ENCODE measurements around the gene LRTM2.
A peak's percentile ranks its signal among the peaks of the same experiment; 100 is the strongest.

The LRTM2 gene

DNA sequence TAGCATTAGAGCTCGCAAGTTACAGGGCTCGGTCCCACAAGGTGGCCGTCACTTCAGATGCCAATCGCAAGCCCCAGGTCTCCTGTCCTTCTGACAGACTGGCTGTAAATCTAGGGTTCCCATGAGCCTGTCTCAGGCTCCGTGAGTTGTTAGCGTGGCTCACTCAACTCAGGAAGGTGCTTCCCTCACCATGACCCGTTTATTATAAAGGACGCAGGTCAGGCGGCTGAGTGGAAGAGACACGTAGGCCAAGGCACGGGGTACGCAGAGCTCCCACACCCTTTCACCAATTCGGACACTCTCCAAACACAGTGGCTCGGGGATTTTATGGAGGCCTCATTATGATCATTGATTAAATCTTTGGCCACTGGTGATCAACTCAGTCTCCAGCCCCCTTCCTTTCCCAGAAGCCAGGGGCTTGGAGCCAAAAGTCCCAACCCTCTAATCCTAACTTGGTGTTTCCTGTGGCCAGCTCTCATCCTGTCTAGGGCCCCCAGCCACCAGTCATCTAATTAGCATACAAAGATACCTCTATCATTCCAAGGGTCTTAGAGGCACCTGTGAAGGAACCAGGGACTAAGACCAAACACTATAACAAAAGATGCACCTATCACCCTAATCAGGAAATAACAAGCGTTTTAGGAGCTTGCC is 25.8 kb upstream of the LRTM2 start:
- Mint-ChIP-seq H3K27me3 (no peaks in the 10 kb centered on the region), H3K4me1 (peaks cover 20 to 27% of the 10 kb centered on the region in 2 donors), H3K36me3 (peaks cover 8 to 14% of the 10 kb centered on the region in 2 donors), H3K4me3 (no peak overlapping the region), H3K27ac (no peak overlapping the region), H3K9me3 (no peaks in the 10 kb centered on the region)
- ATAC-seq (replicated peaks) (no peak), DNase-seq (no peak)

GRCh38 chr12:1795221-1795784 is 25.1 kb upstream of the LRTM2 start:
- Mint-ChIP-seq H3K4me3 (peak overlapping the region in 1 of 2 donors; percentile 89), H3K27ac (peak overlapping the region; percentile 33), H3K4me1 (peaks cover 26 to 34% of the 10 kb centered on the region in 2 donors), H3K9me3 (no peaks in the 10 kb centered on the region), H3K36me3 (peaks cover 6 to 14% of the 10 kb centered on the region in 2 donors), H3K27me3 (no peaks in the 10 kb centered on the region)
- no peak for ATAC-seq (replicated peaks)
- no peak for DNase-seq

- H3K36me3 Mint-ChIP-seq, result peaks cover 4 to 7% of the 10 kb centered on the region in 2 donors
- peak overlapping the region; percentile 91 for H3K27ac Mint-ChIP-seq
- no peaks in the 10 kb centered on the region for H3K27me3 Mint-ChIP-seq
- peak overlapping the region; percentile 88 to 89 for H3K4me3 Mint-ChIP-seq
- peak; percentile 91 for DNase-seq
- H3K4me1 Mint-ChIP-seq, result peaks cover 29 to 37% of the 10 kb centered on the region in 2 donors
- H3K9me3 Mint-ChIP-seq, result no peaks in the 10 kb centered on the region
- peak; percentile 93 to 95 for ATAC-seq (replicated peaks)
Observed at GRCh38 chr12:1795785-1796514, 24.4 kb upstream of the LRTM2 start.

DNA sequence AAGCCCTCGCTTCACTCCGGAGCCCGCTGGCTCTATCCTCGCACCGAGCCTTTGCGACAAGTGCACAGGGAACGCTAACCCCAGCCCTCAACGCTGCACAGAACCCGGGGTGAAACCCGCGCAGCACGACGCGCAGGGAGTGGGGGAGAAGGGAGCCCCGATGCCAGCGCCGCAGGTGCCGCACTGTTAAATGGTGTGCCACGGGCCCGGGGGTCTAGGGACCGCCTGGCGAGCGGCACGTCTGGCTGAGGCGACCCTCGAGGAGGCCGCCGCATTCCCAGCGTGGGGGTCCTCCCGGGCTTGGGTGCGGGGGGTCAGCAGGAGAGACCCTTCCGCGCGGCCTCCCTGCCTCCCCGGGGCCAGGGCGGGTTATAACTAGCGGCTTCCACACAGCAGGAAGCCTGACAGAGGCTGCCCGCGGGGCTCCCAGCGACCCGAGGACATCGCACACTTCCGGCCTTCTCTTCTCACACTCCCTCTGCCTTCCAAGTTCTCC is 23.8 kb upstream of the LRTM2 start:
- H3K9me3 Mint-ChIP-seq, result no peaks in the 10 kb centered on the region
- H3K36me3 Mint-ChIP-seq, result peaks cover 4 to 6% of the 10 kb centered on the region in 2 donors
- DNase-seq (no peak), ATAC-seq (replicated peaks) (peak; percentile 26)
- H3K27me3 Mint-ChIP-seq, result no peaks in the 10 kb centered on the region
- H3K4me1 Mint-ChIP-seq, result peaks cover 25 to 37% of the 10 kb centered on the region in 2 donors
- H3K27ac Mint-ChIP-seq, result peak overlapping the region; percentile 91
- H3K4me3 Mint-ChIP-seq, result peak overlapping the region; percentile 88 to 89

DNA sequence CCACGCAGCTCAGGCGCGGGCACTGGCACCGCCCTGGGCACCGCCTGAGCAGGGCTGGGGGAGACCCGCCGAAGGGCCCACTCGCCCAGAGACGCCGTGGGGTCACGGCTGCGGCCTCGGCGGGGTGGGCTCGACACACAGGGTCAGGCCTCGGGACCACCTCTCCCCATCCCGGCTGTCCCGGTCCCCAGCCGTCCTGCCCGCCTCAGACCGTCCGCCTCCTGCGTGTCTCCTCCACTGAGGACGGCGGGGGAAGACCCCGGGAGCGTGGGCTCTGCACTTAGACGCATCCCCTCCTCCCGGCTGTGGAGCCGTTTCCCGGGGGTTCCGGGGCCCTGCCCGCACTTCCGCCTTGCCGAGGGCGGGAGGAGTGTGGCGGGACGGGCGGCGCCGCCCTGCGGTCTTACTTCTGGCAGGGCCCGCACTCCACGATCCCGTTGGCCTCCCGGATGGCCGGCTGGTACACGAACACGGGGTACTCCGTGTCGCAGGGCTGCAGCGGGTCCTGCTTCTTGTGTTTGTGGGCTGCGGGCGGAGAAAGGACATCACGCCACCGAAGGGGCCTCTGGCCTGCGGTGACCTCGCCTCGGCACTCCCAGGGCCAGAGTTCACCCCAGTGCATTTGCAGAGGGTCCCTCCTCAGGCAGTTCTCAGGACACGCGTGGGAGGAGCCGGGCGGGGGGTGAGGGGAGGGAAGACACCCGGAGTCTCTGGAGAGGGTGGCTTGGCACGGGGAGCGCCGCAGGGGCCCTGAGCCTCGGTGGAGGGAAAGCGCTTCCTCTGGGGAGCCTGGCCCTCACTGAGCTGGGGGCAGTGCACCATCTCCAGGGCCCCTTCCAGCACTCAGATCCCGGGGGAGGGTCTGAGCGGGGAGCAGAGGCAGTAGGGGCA is 23.1 kb upstream of the LRTM2 start:
- peak; percentile 27 for DNase-seq
- Mint-ChIP-seq H3K4me3 (peak overlapping the region; percentile 88 to 89), H3K4me1 (peaks cover 23 to 33% of the 10 kb centered on the region in 2 donors), H3K36me3 (peaks cover under 1 to 4% of the 10 kb centered on the region in 2 donors), H3K27me3 (no peaks in the 10 kb centered on the region), H3K9me3 (no peaks in the 10 kb centered on the region), H3K27ac (peak overlapping the region; percentile 87)
- ATAC-seq (replicated peaks), result peak; percentile 4 to 12

GRCh38 chr12:1797991-1798640 is 22.2 kb upstream of the LRTM2 start:
- Mint-ChIP-seq H3K4me1 (peaks cover 23 to 33% of the 10 kb centered on the region in 2 donors), H3K27ac (no peak overlapping the region), H3K4me3 (peak overlapping the region in 1 of 2 donors; percentile 89), H3K27me3 (no peaks in the 10 kb centered on the region), H3K36me3 (peaks cover 0 to 3% of the 10 kb centered on the region in 2 donors), H3K9me3 (no peaks in the 10 kb centered on the region)
- no peak for ATAC-seq (replicated peaks)
- DNase-seq, result no peak

DNA sequence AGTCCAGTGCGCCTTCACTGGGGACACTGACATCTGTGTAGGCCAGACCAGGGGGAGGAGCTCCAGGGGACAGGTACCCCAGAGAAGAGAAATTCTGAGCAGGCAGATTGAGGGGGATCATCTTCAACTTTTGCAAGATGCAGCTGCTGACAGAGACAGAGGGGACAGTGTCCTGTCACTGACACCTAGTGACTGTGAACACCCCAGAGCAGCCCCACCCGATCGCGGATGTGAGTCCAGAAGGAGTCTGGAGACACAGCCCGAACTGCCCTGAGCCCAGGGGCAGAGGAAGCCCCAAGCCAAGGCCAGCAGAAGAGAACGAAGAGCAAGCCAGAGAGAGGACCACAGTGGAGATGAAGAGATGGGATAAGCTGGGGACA is 21.7 kb upstream of the LRTM2 start:
- no peak overlapping the region for H3K4me3 Mint-ChIP-seq
- H3K9me3 Mint-ChIP-seq, result no peaks in the 10 kb centered on the region
- H3K27me3 Mint-ChIP-seq, result no peaks in the 10 kb centered on the region
- DNase-seq (no peak), ATAC-seq (replicated peaks) (no peak)
- H3K27ac Mint-ChIP-seq, result no peak overlapping the region
- no peaks in the 10 kb centered on the region for H3K36me3 Mint-ChIP-seq
- peaks cover 23 to 33% of the 10 kb centered on the region in 2 donors for H3K4me1 Mint-ChIP-seq

GRCh38 chr12:1799051-1799881 is 21.1 kb upstream of the LRTM2 start:
- H3K27me3 Mint-ChIP-seq, result no peaks in the 10 kb centered on the region
- DNase-seq (no peak), ATAC-seq (replicated peaks) (no peak)
- no peak overlapping the region for H3K4me3 Mint-ChIP-seq
- no peak overlapping the region for H3K27ac Mint-ChIP-seq
- peaks cover 0 to 1% of the 10 kb centered on the region in 2 donors for H3K9me3 Mint-ChIP-seq
- no peaks in the 10 kb centered on the region for H3K36me3 Mint-ChIP-seq
- H3K4me1 Mint-ChIP-seq, result peaks cover 23 to 34% of the 10 kb centered on the region in 2 donors

DNA sequence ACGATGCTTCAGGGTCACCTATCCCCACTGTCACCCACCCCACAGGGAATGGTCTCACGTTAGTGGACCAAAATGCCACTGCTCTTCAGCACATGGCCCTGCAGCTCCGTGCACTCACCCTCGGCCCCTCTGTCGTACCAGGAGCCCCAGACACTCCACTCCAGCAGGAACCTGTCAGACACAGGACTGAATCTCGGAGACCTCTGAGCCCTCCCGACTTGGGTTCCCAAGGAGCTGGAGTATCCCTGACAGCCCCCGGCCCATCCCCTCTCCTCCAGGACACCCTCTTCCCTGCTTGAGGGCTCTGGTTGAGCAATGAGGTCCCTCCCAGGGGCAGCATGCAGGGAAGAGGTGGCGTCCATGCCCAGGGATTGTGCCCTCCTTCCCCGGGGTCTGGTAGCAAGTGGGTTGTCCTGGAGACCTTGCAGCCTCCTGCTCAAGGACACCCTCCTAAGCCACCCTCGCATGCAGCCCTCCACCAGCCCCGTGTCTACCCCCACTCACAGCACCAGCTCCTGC is 20.4 kb upstream of the LRTM2 start:
- Mint-ChIP-seq H3K4me3 (no peak overlapping the region), H3K36me3 (no peaks in the 10 kb centered on the region), H3K27ac (no peak overlapping the region), H3K4me1 (peaks cover 27 to 40% of the 10 kb centered on the region in 2 donors), H3K27me3 (no peaks in the 10 kb centered on the region), H3K9me3 (peaks cover 2 to 5% of the 10 kb centered on the region in 2 donors)
- no peak for ATAC-seq (replicated peaks)
- DNase-seq, result no peak

- Mint-ChIP-seq H3K9me3 (peaks cover 2 to 5% of the 10 kb centered on the region in 2 donors), H3K4me3 (peak overlapping the region in 1 of 2 donors; percentile 36), H3K27me3 (no peaks in the 10 kb centered on the region), H3K27ac (peak overlapping the region; percentile 51), H3K4me1 (peaks cover 24 to 36% of the 10 kb centered on the region in 2 donors), H3K36me3 (no peaks in the 10 kb centered on the region)
- peak; percentile 24 to 37 for ATAC-seq (replicated peaks)
- peak; percentile 43 for DNase-seq
Observed at GRCh38 chr12:1800401-1801302, 19.7 kb upstream of the LRTM2 start.

GRCh38 chr12:1801303-1801975 is 18.9 kb upstream of the LRTM2 start:
- Mint-ChIP-seq H3K4me1 (peaks cover 22 to 32% of the 10 kb centered on the region in 2 donors), H3K27ac (no peak overlapping the region), H3K9me3 (peaks cover 2 to 5% of the 10 kb centered on the region in 2 donors), H3K36me3 (no peaks in the 10 kb centered on the region), H3K27me3 (no peaks in the 10 kb centered on the region), H3K4me3 (no peak overlapping the region)
- DNase-seq, result no peak
- no peak for ATAC-seq (replicated peaks)
